ENCODE results near the gene CHI3L2. TPM values are rescaled to one million over a fixed set of nuclear protein-coding genes. Genes with fewer than 3 reads are reported as not detected.
"Not testable (repeated sequence)": the region's sequence is repeated elsewhere in the genome, so short reads cannot be mapped to it uniquely, and the experiment has no call there.

The CHI3L2 gene
- total RNA-seq, 4 donors from 2014 or later, result 0.82 to 2.7 TPM; not detected in 2

DNA sequence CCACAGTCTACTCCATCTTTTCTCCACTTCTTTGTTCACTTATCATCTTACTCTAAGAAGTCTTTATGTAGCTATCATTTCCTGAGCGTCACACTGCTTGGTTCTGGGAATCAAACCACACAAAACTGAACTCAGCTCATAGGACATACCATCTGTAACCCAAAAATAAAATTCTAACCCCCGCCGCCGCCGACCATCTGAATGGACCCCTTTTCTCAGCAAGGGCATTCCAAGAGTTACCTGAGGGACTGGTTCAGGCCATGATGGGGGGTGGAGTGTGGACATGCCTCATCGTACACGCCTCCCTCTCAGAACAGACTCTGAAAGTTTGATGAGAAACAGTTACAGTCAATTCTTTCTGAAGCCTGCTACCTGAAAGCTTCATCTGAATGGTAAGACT, 12.6 kb upstream of the CHI3L2 start:
- in situ Hi-C loops (cut with MboI; ENCODE audit: low pct_ligation_motif_present in 1 of 4, low pct_unique_long_range_greater_than_20kb in 1 of 4, low sequenced_read_pairs in 3 of 4) (loop anchor here in 1 of 4 donors (25.0 kb wide), 2 partner anchors 397 to 547 kb away; partner anchors contain the start of genes DDX20 and RAP1A), intact Hi-C loops (cut with DNase I; ENCODE audit: low total_unique reads) (no loop called here)
- TF ChIP-seq, protein P1, sequence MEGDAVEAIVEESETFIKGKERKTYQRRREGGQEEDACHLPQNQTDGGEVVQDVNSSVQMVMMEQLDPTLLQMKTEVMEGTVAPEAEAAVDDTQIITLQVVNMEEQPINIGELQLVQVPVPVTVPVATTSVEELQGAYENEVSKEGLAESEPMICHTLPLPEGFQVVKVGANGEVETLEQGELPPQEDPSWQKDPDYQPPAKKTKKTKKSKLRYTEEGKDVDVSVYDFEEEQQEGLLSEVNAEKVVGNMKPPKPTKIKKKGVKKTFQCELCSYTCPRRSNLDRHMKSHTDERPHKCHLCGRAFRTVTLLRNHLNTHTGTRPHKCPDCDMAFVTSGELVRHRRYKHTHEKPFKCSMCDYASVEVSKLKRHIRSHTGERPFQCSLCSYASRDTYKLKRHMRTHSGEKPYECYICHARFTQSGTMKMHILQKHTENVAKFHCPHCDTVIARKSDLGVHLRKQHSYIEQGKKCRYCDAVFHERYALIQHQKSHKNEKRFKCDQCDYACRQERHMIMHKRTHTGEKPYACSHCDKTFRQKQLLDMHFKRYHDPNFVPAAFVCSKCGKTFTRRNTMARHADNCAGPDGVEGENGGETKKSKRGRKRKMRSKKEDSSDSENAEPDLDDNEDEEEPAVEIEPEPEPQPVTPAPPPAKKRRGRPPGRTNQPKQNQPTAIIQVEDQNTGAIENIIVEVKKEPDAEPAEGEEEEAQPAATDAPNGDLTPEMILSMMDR (IDR thresholded peaks at IDR 0.05), result no peak
- TF ChIP-seq EP300 (IDR thresholded peaks at IDR 0.05; ENCODE audit: low read depth), result no peak
- no peak for TF ChIP-seq POLR2AphosphoS5 (IDR thresholded peaks at IDR 0.05)
- TF ChIP-seq POLR2A (IDR thresholded peaks at IDR 0.05), result no peak
- H3K27ac ChIP-seq, result peak overlapping the region; percentile 6 to 69 (median 40)
- no peaks in the 10 kb centered on the region for H3K36me3 ChIP-seq
- no peak overlapping the region for H3K4me3 ChIP-seq
- H3K9me3 ChIP-seq, result no peaks in the 10 kb centered on the region
- 57 to 68% methylated on average over 5 to 7 of the region's 7 CpGs for WGBS, 2 donors (ENCODE audit: low coverage in 1 of 2)
- peaks cover 0 to 3% (median 0%) of the 10 kb centered on the region in 4 donors for H3K4me1 ChIP-seq
- DNase-seq, result no peak
- H3K27me3 ChIP-seq, result no peaks in the 10 kb centered on the region

DNA sequence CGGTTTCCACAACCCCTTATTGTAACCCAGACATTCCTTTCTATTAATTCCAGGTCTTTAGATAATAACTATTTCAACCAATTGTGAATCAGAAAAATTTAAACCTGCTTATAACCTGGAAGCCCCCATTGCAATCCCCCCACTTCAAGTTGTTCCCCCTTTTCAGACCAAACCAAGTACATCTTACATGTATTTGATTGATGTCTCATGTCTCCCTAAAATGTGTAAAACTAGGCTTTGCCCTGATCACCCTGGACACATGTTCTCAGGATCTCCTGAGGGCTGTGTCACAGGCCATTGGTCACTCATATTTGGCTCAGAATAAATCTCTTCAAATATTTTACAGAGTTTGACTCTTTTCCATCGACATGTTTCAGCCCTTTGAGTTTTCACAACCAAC, 12.2 kb upstream of the CHI3L2 start:
- H3K4me1 ChIP-seq; H3K36me3 ChIP-seq; H3K27me3 ChIP-seq; intact Hi-C loops (cut with DNase I; ENCODE audit: low total_unique reads); H3K4me3 ChIP-seq; DNase-seq; H3K9me3 ChIP-seq: not testable (repeated sequence)
- H3K27ac ChIP-seq, result peak overlapping the region; percentile 6 to 69 (median 40)
- WGBS, 2 donors (ENCODE audit: low coverage in 1 of 2), result 71 to 94% methylated on average over 2 of the region's 2 CpGs
- in situ Hi-C loops (cut with MboI; ENCODE audit: low pct_ligation_motif_present in 1 of 4, low pct_unique_long_range_greater_than_20kb in 1 of 4, low sequenced_read_pairs in 3 of 4), result loop anchor here in 1 of 4 donors (25.0 kb wide), 2 partner anchors 397 to 547 kb away; partner anchors contain the start of genes DDX20 and RAP1A

DNA sequence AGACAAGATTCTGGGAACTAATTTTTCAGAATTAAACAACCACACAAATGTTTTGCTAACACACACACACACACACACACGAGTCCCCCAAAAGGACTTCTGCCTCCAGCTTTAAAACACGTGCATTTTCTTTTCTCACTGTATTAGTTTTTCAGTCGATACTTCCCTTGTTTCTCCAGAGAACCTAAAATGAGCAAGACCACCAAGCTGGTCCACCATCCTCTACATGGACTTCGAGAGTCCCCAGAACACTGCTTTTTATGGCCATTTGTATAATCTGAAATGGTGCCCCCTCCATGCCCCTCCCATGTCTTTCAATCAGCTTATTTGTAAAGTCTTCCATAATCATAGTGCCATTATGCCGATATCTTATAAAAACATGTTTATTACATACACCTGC, 10.8 kb upstream of the CHI3L2 start:
- no peak for TF ChIP-seq EP300 (IDR thresholded peaks at IDR 0.05; ENCODE audit: low read depth)
- TF ChIP-seq, protein P1 (IDR thresholded peaks at IDR 0.05), result no peak
- no peak for TF ChIP-seq POLR2AphosphoS5 (IDR thresholded peaks at IDR 0.05)
- no peak for TF ChIP-seq POLR2A (IDR thresholded peaks at IDR 0.05)
- Histone ChIP-seq H3K36me3 (no peaks in the 10 kb centered on the region), H3K4me1 (peaks cover 0 to 6% (median 2%) of the 10 kb centered on the region in 4 donors), H3K27ac (peak overlapping the region; percentile 35 to 69 (median 44)), H3K9me3 (no peaks in the 10 kb centered on the region), H3K27me3 (no peaks in the 10 kb centered on the region), H3K4me3 (no peak overlapping the region)
- in situ Hi-C loops (cut with MboI; ENCODE audit: low pct_ligation_motif_present in 1 of 4, low pct_unique_long_range_greater_than_20kb in 1 of 4, low sequenced_read_pairs in 3 of 4) (loop anchor here in 1 of 4 donors (25.0 kb wide), 2 partner anchors 396 to 546 kb away; partner anchors contain the start of genes DDX20 and RAP1A), intact Hi-C loops (cut with DNase I; ENCODE audit: low total_unique reads) (no loop called here)
- WGBS, 2 donors (ENCODE audit: low coverage in 1 of 2), result 63 to 67% methylated on average over 4 to 5 of the region's 5 CpGs
- DNase-seq, result no peak

GRCh38 chr1:111217183-111217910, 10.2 kb upstream of the CHI3L2 start:
- peak overlapping the region; percentile 35 to 69 (median 44) for H3K27ac ChIP-seq
- no peaks in the 10 kb centered on the region for H3K27me3 ChIP-seq
- intact Hi-C loops (cut with DNase I; ENCODE audit: low total_unique reads) (no loop called here), in situ Hi-C loops (cut with MboI; ENCODE audit: low pct_ligation_motif_present in 1 of 4, low pct_unique_long_range_greater_than_20kb in 1 of 4, low sequenced_read_pairs in 3 of 4) (loop anchor here in 1 of 4 donors (25.0 kb wide), 2 partner anchors 395 to 545 kb away; partner anchors contain the start of genes DDX20 and RAP1A)
- no peaks in the 10 kb centered on the region for H3K9me3 ChIP-seq
- H3K4me1 ChIP-seq, result peaks cover 0 to 8% (median 3%) of the 10 kb centered on the region in 4 donors
- DNase-seq, result no peak
- H3K4me3 ChIP-seq, result no peak overlapping the region
- TF ChIP-seq POLR2AphosphoS5 (IDR thresholded peaks at IDR 0.05) (no peak), POLR2A (IDR thresholded peaks at IDR 0.05) (no peak), EP300 (IDR thresholded peaks at IDR 0.05; ENCODE audit: low read depth) (no peak)
- TF ChIP-seq, protein P1 (IDR thresholded peaks at IDR 0.05), result no peak
- 58 to 75% methylated on average over 1 to 5 of the region's 5 CpGs for whole genome bisulfite sequencing, 2 donors (ENCODE audit: low coverage in 1 of 2)
- H3K36me3 ChIP-seq, result no peaks in the 10 kb centered on the region
